GM18526 (cell line): ENCODE measurements around the gene SLC6A15.

Source experiments
- POLR2A ChIP-seq: IDR thresholded peaks from 3 replicates; pipeline ENCODE4 v1.6.1; 2011; ENCODE audit not compliant: insufficient read length; ENCODE audit errors: extremely low read depth

SLC6A15 gene

GRCh38 chr12:84904051-84904450 is 8.5 kb downstream of the SLC6A15 start:
- no peak for TF ChIP-seq POLR2A

- TF ChIP-seq POLR2A = no peak
These were observed 21.3 kb downstream of the SLC6A15 start for GRCh38 chr12:84891106-84891838.

- no peak for TF ChIP-seq POLR2A
These were observed 22.8 kb downstream of the SLC6A15 start for GRCh38 chr12:84889818-84890217.

- TF ChIP-seq POLR2A = no peak
These were observed 23.7 kb downstream of the SLC6A15 start for GRCh38 chr12:84888861-84889260.

- no peak for TF ChIP-seq POLR2A
These were observed 35.3 kb downstream of the SLC6A15 start for GRCh38 chr12:84877340-84877739.

DNA sequence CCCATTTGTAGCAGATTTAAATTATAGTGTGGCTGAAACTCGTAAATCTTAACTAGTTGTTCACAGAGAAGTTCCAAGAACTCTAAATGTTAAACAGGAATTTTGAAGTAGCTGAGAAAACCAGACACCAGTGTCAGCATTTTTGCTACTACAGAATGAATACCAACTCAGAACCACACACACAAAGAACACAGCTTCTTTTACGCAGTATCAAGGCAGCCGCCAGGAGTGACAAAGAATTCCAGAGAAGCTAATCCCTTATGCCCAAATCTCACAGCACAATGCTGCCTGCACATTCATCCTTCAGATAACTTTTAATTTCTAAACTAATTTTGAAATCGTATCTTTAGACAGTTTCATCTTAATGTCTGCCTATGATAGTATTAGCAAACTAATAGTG is 37.4 kb downstream of the SLC6A15 start:
- no peak for TF ChIP-seq POLR2A

DNA sequence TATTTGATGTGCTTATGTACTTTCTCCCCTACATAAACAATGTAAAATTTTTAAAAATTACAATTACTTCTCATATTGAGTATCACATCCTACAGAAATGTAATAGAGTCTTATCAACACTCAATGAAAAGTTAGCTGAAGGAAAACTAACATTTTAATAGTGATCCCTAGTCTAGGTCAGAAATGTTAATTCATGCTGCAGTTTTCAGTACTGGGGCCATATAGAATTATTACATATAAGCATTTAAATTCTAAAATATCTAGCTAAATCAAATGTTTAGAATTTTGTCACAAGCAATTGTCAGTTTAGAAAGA is 37.8 kb downstream of the SLC6A15 start:
- TF ChIP-seq POLR2A = no peak

DNA sequence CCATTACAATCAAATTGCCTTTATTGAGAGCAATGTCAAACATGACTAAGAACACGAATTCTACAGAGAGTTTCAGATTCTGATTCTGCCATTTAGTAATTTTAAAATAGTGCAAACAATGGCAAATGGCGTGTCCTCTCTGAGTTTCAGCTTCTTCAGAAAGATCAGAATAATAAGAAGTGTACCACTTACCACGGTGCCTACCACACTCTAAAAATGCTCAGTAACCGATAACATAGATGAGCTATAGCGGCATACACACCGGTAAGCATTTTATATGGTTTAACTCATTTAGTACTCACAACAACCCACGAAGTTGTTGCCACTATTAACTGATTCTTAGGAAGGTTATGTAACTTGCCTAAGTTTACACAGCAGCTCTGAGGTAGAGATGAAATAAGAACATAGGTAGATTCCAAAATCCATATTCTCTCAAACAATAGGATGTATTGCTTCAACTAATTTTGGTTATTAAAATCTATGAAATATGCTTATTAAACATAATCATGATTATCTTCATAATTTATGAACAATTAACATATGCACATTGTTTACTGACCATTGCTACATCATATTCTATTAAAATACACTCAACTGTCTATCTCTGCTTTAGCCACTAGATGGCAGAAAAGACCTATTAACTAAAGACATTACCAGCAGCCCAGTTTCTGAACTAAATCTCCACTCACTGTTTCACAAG is 38.3 kb downstream of the SLC6A15 start:
- no peak for TF ChIP-seq POLR2A

GRCh38 chr12:84862186-84862585 is 50.4 kb downstream of the SLC6A15 start:
- TF ChIP-seq POLR2A = no peak

GRCh38 chr12:84860718-84861117 is 51.9 kb downstream of the SLC6A15 start:
- TF ChIP-seq POLR2A = no peak

GRCh38 chr12:84858796-84859195 is 53.8 kb downstream of the SLC6A15 start:
- TF ChIP-seq POLR2A = no peak

- TF ChIP-seq POLR2A = no peak
These were observed 54.9 kb downstream of the SLC6A15 start for GRCh38 chr12:84857525-84858208.

DNA sequence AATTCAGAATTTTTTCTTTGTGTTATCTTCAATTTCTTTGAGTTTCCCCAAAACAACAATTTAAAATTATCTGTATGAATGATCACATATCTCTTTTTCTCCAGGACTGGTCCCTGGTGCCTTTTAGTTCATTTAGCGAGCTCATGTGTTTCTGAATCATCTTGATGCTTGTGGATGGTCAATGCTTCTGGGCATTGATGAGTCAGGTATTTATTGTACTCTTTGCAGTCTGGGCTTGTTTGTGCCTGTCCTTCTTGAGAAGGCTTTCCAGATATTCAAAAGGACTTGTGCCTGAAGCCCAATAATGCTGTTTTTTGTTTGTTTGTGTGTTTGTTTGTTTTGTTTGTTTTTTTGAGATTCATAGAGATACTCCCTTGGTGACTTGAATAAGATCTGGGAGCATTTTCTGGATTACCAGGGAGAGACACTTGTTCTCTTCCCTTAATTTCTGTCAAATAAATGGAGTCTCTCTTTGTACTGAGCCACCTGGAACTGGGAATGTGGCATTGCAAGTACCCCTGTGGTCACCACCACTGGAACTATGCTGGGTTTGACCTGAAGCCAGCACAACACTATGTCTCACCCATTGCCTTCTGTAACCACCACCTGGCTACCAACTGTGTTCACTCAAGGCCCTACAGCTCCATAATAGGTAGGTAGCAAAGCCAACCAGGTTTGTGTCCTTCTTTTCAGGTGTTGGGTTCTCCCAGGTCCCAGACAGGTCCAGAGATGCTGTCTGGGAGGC is 56.3 kb downstream of the SLC6A15 start:
- TF ChIP-seq POLR2A = no peak

- TF ChIP-seq POLR2A = no peak
These were observed 68.9 kb downstream of the SLC6A15 start for GRCh38 chr12:84843593-84844144.

GRCh38 chr12:84842406-84843013 is 70.1 kb downstream of the SLC6A15 start:
- no peak for TF ChIP-seq POLR2A
